Esophagus muscularis mucosa (tissue), 3 donors: ENCODE data around the gene WIF1.

Experiments used
- CTCF ChIP-seq, 3 experiments: fragments of 200-600 bp in 2 of 3; fragments of 450-650 bp in 1 of 3; sonication (generic) in 2 of 3; IDR thresholded peaks; one replicate each; pipeline ENCODE4 v1.5.1; 2017 to 2019; ENCODE audit warnings: antibody characterized with exemption in 3 of 3, mild to moderate bottlenecking in 2 of 3, moderate library complexity in 1 of 3
- POLR2A ChIP-seq: fragments of 450-650 bp; IDR thresholded peaks from one replicate; pipeline ENCODE4 v1.6.1; 2017; ENCODE audit warnings: antibody characterized with exemption, moderate library complexity, mild to moderate bottlenecking, low read depth
- POLR2AphosphoS5 ChIP-seq, 2 donors: sonication (generic); formaldehyde crosslinking; IDR thresholded peaks; one replicate each; pipeline ENCODE4 v1.6.1; 2017; ENCODE audit warnings: antibody characterized with exemption in 2 of 2

DNA sequence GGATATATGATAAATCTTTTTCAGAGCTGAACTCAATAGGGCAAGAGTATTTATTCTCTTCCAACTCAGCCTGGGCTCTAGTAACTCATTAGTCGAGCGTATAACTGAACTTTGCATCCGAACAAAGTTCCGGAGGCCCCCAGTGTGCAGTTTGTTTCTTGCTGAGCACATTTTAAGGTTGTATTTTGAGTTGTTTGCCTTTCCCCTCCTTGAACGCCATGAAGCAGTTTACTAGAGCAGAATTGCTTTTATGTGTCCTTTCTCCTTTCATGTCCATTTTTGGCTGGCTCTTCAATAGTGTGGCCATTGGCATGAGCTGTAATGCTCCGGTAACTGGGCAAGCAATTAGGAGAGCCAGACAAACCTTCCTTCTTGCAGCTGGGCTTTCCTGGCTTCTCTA lies 105.3 kb downstream of the WIF1 start:
- TF ChIP-seq CTCF (IDR thresholded peaks at IDR 0.05) = no peak
- no peak for TF ChIP-seq POLR2A
- TF ChIP-seq POLR2AphosphoS5 (IDR thresholded peaks at IDR 0.05) = no peak
